HG03571 (cell line): Measurements from ENCODE around the gene SPTBN1.

Experiments
- ATAC-seq: cut with Tn5 transposase; IDR thresholded peaks from one replicate; pipeline ENCODE4 v1.9.1; 2021; ENCODE audit not compliant: unreplicated experiment

SPTBN1 gene

DNA sequence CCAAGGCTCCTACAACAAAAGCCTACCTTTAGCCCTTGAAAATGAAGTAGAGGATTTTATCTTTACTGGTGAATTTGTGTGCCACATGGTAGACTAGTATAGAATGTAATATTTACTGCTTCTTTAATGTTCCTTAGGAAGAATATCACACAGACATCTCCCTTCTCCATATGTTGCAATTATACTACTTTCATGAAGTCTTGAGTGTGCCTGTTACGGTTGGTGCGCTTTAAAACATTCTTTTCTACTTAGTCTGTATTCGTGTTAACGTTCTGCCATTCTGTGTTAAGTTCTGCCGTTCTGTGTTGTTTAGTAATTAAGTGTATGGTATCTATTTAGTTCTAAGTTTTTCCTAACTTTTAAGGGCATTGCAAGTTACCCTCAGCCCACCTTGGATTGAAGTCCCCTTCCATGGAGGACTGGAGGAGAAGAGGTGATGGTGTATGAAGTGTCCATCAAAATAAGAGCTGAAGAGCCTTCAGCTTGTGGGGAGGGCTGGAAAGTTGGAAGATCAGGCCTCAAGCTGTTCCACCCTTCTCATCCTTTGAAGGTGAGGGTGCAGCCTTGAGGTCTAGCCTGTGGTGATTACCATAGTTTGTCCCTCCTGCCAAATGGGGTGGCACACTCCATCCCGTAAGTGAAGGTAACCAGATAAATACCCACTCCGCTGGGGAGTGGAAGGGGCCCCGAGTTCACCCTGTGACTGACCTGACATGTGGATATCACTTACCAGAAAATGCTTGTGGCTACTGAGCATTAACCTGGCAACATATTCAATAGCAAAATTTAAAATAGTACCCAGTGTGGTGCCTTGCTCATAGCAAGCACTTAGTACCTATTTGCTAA is 131.3 kb downstream of the SPTBN1 start:
- no peak for ATAC-seq

DNA sequence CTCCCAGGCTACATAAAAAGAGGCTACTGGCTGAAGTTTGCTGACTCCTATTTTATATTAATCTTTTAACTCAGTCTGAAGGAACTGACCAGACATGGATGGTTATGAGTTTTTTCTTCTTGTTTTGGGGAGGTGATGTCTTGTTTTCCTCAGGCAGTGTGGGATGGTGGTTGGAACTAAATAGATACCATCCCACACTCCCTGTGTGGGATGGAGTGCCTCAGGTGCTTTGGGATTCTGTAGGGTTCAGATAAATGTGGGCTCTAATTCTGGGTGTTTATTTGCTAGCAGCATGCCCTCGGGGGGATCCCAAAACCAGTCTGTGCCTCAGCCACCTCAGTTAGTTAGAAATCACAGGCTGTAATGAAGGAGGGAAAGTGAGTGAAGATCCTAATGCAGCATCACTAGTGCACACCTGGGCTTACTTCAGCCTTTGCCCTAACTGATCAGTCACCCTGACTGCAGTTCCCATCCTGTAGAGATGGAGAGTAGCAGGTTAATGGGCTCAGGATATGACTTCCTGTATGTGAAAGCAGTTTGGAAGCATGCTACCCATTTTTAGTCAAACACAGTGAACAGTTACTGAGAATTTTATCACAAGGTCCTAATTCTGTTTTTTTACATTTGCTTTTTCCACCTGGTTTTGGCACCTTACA is 132.2 kb downstream of the SPTBN1 start:
- ATAC-seq, result peak; percentile 35

DNA sequence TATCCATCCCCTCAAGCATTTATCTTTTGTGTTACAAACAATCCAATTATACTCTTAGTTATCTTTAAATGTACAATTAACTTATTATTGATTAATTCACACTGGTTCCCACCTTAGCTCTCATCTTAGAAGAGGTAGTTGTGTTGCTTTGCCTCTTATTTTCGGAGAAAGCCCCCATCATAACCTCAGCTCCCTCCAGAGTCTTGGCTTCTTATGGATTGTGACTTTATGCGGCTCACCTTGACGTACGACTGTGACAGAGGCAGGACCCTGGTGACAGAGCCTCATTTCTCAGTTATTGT is 132.9 kb downstream of the SPTBN1 start:
- no peak for ATAC-seq

DNA sequence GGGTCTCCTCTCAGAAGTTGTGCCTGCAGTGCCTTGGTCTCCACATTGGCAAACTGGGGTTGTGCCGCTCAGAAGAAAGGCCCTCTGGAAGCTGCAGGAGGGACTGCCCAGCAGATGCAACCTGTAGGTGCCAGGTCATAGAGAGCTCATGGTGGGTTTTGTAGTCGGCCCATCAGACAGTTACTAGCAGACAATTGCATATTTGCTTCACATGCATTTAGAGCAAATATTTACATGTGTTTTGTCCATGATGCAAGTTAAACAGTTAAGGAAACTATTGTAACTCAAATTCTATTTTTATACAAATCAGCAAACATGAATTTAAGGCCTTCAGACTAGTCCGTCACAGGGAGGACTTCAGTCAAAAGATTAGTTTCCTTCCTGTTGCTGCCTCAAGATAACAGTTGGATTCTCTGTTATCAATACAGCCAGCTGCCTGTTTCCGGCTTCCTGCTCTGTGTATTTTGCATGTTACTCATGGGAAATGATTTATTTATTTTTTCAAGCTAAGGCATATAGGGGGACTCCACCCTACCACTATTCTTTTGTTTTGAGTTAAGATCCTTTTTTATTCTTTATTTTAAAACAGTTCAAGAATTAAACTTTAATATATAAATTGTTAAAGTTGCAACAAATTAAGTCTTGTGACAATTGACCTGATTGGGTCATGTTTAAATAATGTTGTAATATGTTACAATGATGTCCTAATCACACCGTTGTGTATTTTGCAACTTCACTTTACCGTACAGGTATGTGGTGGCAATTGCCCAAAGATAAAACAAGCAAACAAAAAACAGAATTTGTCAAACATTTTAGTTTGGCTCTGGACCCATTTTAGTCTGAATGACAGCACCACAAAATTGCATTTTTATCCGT is 133.5 kb downstream of the SPTBN1 start:
- ATAC-seq, result peak; percentile 51

DNA sequence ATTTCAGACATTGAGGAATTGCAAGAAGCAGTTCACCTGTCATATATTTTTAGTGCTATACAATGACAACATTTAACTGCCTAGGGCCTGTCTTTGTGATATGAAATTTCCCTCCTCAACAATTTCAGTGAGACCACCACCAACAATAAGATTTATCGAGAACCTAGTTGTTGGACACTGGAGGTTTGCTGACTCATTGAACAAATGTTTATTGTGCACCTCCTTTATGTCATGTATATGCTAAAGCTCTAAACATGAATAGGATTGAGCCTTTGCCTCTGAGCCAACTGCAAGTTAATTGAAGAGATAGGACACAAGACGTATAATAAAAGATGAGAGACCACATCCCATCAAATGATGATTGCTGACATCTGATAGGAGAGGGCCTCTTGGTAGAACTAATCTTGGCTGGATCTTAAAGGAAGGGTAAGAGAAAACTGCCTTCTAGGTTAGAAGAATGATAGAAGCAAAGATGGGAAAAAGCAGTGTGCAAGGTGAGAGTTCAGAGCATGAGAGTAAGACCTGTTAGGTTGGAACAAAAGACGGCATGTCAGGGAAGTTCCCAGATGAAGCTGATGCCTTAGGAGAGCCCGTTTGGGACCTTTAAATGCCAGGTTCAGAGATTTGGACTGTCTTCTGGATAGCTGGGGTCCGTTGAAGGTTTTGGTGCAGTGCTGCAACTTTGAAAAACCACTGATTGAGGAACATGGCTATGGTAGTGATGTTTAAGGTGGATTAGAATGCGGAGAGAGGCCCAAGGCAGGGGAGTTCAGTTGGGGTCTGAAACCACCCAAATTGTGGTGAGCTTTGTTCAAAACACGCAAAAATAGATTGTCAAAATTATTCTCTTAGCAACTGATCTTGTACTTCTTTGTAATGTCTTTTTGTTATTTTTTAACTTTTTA is 134.3 kb downstream of the SPTBN1 start:
- no peak for ATAC-seq

DNA sequence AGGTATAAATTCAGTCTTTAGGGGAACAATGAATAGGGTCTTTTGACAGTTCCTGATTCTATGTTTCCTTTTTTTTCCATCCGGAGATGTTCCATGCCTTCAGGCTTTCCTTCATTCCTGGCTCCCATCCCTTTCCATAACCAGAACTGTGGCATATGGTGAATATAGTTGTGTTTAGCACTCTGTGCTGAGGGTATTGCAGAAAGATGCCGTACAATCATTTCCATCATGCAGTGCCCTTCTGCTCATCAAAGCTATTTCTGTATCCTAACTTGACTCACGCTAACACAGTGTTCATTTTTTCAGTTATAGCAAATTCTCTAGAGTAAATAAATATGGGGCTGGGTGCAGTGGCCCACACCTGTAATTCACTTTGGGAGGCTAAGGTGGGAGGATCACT is 135.4 kb downstream of the SPTBN1 start:
- ATAC-seq, result no peak

DNA sequence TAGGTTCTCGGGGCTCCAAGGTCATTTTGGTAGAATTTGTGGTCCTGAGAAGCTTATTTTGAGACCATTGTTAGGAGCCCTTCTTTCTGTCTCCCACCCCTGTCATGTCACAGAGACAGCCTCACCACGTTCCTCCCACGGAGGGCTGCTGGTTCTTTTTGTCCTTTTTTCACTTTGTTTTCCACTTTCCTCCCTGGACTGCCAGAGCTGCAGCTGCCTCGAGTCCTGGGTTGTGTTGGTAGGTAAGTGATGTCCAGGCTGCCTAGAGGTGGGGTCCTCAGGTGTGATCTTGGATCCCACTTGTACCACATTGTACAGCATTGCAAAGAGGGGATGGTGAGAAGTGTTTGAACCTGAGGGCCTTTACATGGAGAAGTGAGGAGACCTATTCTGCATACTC is 137.1 kb downstream of the SPTBN1 start:
- ATAC-seq, result no peak

DNA sequence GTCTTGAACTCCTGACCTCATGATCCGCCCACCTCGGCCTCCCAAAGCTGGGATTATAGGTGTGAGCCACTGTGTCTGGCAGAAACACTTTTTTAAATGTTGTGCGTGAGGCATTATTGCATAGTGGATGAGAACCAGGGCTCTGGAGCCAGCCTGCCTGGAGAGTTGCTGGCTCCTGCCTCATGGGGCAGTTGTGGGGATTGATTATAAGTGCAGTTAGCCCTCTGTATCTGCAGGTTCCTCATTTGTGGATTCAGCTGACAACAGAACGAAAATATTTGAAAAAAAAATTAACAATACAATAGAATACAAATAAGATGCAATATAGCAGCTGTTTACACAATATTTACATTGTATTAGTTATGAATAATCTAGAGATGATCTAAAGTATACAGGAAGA is 137.9 kb downstream of the SPTBN1 start:
- no peak for ATAC-seq

DNA sequence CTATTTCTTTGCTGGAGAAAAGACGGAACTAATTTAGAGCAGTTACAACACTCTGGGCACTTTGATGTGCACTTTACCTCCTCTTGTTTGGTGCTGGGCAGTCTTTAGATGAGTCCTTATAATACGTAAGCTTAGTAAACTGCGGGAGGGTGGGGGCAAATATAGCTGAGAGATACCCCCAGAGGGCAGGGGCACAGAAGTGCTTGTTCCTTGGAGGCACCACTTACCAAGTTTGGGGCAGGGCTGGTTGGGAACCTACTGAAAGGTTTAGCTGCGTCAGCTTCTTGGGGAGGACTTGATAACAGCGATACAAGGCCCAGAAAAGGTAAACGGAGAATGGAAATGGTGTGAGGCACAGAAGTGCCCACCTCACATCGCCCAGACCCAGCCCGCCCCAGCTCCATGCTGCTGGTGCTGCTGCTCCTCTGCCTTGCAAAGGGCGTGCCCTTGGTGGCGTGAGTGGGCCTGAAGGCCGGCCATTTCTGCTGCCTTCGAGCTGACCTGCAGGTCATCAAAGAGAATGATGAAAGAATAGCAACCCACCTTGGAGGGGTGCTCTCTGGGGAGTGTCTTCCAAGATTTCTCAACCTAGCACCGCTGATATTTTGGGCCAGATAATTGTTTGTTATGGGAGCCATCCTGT is 139.2 kb downstream of the SPTBN1 start:
- ATAC-seq, result no peak

DNA sequence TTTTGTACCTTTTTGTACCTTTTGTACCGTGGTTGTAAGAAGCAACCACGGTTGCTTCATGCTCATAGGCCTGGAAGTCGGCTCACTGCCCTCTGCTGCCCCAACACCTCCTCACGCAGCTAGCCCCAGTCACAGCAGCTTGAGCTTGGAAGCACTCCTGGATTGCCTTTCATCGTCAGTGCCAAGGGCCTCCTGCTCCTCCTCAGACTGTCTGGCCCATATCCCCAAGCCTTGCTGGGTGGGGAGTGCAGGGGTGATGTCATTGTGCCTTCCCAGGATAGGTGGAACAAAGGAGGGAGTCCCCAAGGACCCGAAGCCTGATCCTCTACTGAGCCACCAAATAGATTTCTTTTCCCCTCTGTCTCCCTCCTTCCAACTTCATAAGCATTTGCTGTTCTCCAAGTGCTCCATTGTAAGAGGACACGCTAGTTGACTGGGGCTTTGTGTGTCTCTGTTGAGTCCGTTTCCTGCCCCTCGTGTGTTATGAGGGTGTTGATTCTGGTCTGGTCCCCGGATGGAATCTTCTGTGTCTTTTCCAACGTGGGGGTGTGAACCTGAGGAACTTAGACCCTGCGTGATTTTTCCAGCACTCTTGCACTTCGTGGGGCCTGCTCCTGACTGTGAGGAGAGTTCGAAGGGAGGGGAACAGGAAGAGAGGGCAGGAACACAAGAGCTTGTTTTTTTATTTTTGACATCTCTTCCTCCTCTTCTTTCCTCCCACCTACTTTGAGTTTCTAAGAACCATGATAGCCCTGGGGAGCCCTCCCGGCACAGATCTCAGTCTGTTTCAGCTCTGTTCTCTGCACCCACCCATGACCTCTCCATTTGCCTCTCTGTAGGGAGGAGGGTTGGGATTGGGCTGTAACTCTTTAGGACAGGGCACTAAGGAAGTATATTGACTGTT is 140.1 kb downstream of the SPTBN1 start:
- ATAC-seq, result no peak

DNA sequence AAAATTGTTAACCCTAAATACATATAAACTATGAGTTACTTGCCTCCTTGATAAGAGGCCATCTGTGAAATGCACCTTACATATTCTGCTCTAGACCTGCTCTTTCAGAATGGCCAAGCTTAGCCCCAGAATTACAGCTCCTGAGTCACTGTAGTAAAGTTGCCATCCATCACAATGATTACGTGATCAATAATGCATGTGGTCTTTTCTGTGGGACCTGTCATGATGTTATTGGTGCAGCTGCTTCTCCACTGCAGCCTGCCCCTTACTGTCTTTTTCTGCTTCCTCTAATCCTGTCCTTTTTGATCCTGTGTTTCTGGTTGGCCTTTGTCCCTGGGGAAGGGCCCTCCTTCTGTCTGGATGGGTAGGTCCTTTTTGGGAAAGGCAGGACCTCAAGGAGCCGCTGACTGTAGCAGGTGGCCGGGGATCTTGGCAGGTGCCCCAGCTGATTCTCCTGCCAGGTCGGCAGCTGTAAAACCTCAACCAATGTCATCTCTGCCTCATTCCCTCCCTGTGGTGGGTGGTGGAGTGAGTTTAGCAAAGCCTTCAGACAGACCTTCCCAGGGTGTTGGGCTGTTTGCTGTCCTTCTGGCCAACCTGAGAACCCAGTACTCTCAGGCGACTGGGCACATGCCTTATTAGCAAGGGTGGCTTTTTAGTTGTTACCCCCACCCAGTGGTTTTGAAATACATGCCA is 141.2 kb downstream of the SPTBN1 start:
- ATAC-seq, result no peak

DNA sequence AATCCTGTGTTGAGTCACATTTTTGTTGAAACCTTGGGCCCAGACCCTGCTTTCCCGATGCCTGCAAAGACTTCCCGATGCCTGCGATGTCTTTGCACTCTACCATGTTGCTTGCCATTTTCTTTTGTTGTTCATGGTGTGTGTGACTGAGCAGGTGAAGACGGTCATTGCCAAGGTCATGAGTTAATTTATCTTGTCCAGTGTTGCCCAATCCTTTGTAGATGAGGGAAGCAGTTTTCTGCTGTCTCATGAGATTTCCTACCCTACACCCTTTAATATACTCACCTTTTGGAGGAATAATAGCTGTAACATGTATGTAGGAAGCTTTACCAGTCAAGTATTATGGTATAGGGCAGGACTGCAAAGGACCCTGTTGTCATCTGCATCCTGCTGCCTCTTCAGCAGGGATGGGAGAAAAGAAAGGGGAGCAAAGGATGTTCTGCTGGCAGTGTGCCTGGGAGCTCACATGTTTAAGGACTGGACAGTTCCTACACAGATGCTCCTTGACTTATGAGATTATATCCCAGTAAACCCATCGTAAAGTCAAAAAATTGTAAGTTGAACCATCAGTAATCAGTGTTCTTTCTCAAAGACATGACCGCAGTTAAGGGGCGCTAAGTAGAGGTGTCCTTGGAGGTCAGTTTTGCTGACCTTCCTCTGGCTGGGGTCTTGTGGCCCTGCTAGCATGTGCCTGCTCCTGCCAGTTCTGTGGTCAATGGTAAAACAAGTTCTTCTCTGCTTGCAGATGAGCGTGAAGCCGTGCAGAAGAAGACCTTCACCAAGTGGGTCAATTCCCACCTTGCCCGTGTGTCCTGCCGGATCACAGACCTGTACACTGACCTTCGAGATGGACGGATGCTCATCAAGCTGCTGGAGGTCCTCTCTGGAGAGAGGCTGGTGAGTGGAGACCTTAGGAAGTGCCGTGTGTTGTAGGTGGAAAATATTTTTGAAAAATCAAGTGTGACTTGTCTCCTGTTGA is 142.5 kb downstream of the SPTBN1 start:
- ATAC-seq, result no peak

DNA sequence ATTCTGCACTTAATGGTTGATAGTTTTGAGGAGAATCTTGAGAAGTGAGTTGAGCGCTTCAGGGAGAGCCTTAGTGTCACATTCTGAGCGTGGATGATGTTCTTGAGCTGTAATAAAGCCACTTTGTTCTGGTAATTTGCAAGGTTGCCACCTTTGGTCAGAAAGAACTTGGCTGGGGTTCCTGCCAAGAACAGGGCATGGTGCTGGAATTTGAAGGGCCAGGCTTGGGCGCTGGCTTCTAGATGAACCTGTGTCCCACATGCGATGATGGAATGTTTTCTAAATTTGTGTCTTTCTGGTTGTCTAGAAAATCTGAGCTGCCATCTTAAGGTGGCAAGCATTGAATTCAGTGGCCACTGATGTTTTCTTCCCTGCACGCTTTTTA is 143.2 kb downstream of the SPTBN1 start:
- ATAC-seq, result no peak

DNA sequence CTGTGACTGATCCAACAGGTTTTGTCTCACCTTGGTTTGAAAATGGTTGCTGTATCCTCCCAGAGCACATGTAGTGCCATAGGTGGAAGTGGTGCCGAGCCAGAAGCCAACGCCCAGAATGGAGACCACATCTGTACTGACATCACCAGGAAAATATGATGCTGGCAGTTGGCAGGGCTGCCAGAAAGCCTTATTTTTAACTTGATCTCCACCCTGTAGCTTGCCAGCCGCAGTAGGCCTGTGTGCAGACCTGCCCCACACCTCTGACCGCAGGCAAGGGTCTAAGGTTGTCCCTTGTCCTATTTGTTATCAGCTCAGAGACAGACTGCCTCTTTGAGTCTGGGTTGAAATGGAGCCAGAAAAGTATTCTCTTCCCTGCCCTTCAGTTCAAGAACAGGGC is 143.8 kb downstream of the SPTBN1 start:
- no peak for ATAC-seq

DNA sequence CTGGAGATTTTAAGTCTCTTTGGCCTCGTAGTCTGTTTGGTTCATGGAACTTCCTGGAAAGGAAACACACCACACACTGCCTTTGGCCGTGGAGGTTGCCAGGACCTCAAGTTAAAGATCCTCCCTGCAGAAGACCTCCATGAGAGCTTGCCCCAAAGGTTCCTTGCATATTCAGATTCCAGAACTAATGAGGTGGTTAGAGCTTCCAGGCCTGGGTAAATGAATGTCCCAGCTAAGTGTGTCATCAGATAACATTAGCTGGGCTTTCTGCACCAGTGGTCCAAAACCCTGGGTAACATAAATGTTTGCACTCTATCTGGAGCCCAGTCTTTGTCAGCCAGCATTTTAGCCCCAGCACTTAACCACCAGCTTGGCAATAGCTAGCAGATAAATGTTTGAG is 145.2 kb downstream of the SPTBN1 start:
- ATAC-seq, result no peak

DNA sequence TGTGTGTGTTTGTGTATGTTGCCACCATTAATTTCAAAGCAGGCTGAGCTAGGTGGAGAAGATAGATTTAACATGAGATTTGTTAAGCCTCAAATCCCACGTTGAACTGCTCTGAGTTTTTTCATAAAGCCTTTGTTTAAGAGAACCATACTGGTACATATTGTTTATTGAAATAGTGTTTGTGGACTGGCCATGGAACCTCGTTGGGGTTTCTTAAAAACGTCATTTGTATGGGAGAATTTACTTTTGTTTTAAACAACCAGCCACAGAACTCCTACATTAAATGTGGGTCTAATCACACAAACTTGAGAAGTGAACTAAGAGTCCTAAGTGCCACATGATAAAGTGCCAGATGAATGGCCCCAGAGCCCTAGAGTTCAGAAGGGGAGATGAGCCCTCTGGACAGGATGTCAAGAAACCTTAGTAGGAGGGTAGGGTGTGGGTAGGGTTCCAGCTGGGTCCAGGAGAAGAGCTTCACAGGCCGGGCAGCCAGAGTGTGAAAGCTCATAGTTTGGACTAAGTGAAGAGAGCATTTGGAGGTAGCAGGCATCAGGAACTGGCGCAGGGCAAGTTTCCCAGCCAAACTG is 146.7 kb downstream of the SPTBN1 start:
- ATAC-seq, result no peak

DNA sequence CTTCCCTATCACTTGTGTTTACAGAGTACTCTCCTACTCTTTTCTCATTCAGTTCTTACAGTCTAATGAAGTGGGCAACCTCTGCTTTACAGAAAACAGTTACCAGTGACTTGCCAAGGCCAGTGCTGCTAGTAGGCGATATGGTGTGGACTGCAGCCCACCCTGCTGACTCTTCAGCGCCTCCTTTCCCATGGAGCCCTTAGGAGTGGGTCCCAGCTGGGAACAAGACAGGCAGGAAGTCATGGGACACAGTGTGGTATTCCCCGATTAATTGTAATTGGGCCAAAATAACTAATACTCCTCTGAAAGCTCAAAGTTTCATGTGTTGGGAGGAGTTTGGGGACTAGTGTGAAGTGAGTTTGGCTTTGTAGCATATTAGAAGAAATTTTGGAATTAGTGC is 147.2 kb downstream of the SPTBN1 start:
- no peak for ATAC-seq
